Femur (tissue), 1 donor: ENCODE measurements around the gene RCN1.
A peak's percentile ranks its signal among the peaks of the same experiment; 100 is the strongest.
"Not testable (repeated sequence)": the region's sequence is repeated elsewhere in the genome, so short reads cannot be mapped to it uniquely, and the experiment has no call there.

ENCODE experiments used
- DNase-seq: peaks from one replicate; pipeline ENCODE4 v3.0.0-alpha.2; 2017

Gene RCN1

DNA sequence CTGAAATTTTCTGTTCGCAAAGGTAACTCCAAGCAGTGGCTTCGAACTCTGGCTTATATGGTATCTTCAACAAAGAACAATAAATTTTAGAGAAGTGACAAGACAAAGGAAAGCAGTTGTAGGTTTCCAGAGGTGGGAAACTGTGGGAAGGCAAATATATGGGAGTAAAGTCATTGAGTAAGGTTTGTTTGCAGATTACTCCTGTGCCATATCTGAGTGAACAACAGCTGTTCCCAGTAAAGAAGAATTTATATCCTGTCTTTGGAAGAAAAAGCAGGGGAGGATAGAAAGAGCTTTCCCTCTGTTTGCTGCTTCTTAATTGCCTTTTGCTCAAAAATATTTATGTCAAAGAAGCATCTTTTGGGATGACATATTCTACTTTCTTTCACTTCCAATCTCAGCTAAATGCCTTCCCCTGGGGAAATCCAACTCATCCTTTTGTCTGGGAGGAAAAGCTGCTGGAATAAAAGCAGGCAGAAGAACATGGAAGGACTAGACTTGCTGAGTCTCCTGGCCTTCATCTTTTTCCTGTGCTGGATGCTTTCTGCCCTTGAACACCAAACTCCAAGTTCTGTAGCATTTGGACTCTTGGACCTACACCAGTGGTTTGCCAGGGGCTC lies 10.4 kb upstream of the RCN1 start:
- DNase-seq = no peak

DNA sequence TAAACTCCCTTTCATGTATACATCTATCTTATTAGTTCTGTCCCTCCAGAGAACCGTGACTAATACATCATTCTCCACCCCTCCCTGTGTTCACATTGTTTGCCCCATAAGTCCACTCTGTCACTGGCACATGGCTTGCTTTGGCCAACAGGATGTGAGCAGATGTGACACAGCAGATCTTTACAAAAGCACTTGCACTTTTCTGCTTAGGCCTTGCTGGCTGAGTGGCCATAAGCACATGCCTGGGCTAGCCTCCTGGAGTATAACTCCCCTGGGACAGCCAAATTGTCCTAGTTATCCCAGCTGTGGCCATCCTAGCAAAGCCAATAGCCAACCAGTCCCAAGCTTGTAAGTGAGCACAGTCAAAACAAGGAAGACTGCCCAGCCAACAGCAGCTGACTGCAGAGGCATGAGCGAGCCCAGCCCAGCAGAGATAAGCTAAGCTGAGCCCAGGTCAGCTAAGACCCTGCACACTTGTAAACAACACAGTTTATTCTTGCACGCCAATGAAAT lies 9.7 kb upstream of the RCN1 start:
- no peak for DNase-seq

DNA sequence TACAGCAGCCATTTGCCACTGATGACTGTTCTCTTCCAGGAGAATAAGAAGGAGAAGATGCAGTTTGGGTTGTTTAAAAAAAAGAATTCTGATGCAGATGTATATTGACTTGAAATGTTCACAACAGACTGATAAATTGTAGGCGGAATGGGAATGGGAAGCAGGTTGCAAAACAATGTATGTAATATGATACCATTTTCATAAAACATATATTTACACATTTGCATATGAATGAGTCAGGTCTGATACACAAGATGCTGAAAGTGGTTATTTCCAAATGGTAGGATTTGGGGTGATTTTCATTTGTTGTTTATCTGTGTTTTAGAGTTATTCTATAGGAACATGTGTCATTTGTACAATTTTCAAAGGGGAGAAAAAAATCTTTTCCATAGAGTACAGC lies 9.0 kb upstream of the RCN1 start:
- no peak for DNase-seq

DNA sequence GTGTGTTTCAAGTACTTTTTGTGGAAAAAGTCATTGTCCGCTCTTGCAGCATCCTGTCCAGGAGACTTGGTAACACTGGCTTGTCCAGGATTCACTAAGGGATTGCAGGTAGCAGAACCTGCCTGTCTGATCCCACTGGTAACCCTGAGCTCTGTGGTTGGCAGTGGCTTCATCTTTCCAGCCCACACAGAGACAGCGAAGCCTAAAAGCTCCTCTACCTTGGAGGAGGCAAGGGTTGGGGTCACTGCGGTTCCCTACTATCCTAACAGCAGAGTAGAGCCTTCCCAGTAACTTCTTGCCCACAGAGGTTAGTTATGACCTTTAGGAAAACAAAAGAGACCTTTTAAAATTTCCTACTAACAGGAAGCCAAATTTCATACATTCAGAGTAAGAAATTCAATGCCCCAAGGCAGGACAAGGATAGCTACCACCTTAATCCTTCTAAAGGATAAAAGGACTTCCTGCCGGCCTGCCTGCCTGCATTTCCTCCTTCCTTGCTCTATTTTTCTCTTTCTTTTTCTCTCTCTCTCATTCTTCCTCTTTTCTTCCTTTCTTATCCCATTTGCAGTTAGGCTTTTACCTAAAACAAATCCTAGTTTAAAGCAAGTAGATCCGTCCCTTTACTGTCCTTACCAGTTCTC lies 8.4 kb upstream of the RCN1 start:
- DNase-seq = no peak

DNA sequence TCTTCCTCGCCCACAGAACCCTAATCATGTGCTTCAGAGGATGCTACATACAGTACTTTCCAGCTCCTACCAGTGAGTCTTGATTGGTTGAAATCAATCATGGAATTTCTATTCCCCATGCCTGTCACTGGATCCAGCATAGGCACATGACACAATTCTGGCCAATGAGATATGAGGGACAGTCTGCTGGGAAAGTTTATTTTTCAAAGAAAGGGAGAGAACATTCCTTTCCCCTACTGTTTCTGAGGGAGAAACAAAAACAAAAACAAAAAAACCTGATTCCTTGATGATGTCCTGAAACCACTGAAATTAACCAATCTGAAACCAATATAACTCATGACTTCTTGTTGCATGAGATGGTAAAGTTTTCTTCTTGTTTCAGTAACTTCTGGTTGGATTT lies 3.3 kb upstream of the RCN1 start:
- no peak for DNase-seq

DNA sequence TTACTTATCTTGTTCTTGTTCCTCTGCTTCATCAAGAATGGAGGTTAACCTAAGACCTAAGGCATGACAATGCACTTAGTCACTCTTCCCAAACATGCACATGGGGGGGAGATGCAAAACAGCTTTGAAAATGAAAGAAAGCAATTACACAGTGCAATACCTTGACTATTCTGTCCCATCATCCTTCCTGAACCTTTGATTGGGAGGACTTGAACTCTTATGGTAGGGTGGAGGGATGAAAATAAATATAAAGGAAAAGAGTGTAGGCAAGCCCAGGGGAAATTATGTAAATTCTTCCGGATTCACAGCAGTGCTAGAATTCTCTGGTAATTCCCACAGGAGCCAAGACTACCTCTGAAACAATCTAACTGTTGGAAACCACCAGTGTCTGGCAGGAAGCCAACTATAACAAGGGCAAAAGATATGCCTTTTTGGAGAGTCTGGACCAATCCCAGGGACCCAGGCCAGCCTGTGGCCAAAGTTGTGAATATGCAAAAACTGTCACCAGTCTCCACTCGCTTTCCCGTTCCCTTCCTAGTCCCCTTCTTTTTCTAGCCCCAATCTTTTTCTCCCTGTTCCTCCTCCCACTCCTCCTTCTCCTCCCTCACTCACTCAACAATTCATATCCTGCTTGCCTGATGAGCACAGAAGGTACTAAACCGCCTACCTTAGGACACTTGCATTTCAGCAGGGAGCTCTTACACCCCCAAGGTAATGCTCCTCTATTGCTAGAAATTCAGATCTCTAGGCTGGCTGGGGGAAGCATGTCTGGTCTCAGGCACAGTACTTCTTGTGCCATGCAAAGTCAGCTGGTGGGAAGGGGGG lies 2.5 kb upstream of the RCN1 start:
- peak; percentile 40 for DNase-seq

DNA sequence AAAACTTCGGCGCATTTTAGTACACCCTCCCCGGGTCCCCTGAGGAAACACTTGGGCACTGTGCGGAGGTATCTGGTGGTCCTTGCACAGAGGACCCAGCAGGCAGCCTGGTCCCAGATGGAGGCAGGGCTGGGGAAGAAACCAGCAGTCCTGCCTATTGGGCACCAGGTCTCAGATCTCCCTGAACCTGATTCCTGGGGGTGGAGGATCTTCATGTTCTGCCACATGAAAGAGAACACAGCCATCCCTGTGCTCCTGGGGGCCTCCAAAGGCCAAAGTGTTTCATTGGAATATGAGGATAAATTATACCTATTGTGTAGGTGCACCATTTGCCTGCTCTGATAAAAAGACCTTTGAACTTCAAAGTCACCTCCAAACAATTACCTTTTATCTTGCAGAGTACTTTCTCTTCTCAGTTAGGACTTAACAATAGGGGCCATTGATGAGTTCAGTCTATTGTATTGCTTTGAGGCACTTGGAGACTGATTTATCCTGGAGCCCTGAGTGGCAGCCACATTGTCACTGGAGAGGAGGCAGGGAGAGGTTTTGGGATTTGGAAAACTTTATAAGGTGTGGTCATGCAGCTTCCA lies 1.8 kb downstream of the RCN1 start:
- no peak for DNase-seq

DNA sequence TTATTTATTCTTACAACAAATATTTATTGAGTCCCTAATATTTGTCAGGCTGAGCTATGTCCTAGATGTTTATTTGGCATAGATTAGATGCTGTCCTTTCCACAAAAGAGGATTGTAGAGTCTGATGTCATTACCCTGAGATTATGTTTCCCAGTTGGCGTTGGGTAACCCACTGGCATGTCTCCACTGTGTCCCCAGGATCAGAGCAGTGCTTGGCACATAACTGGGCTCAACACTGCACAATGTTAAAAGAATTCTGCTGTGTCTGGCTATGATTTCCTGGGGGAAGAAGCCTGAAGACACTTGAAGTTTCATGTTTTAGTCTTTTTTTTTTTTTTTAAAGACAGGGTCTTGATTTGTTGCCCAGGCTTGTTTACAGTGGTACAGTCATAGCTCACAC lies 4.0 kb downstream of the RCN1 start:
- no peak for DNase-seq

DNA sequence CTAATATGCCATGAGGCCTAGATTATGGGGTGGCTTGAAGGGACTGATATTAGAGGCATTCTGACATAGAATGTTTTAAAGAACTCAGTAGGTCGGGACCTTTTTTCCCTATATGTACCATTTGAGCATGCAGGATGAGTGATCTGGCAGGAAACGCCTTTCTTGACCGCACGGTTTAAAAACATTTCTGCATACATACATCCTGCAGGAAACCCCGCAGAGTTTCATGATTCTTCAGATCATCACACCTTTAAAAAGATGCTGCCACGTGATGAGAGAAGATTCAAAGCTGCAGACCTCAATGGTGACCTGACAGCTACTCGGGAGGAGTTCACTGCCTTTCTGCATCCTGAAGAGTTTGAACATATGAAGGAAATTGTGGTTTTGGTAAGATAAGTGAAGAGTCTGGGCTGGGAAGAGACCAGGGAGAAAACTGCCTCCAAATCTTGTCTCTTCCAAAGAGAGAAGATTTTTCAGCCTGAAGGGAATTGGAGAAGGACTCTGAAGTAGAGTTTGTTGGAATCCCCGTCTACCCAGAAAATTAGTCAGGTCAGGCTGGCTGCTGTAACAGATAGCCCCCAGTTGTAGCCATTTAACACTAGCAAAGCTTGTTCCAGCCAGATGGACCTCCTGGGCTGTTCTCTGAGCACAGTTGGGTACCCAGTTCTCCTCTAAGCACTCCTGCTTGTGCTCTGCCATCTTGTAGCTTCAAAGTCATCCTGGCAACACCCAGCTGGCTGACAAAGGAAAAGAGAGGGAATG lies 7.4 kb downstream of the RCN1 start:
- no peak for DNase-seq

DNA sequence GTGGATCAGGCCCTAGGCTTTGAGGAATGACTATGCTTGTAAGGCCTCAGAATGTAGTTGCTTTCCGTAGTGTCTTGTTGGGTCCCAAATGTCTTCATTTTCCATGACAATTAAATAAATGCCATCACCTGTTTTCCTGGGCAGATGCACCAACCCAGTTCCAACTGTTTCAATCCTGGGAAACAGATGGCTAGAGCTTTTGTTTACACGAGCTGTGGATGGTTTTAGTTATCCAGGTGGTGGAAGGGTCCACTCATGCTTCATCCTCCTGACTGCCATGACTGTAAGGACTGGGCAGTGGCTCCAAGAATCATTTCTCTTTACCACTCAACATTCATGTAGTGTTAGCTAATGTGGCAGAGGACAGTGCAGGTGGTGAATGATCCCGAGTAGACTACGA lies 8.6 kb downstream of the RCN1 start:
- no peak for DNase-seq

DNA sequence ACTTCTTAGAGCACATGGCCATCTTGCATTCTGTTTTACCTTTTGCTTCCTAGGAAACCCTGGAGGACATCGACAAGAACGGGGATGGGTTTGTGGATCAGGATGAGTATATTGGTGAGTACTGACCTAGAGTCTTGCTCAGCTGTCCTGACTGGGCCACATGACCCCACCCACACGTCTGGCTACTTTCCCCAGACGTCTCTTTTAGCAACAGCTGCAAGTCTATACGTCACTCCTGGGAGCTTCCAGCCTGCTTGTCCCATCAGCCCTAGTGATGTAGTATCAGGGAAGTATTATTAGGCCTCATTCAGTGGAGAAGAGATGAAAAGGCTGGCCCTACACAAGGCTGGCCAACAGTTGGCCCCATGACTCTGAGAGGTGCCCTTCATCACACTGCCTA lies 9.6 kb downstream of the RCN1 start:
- DNase-seq = no peak

DNA sequence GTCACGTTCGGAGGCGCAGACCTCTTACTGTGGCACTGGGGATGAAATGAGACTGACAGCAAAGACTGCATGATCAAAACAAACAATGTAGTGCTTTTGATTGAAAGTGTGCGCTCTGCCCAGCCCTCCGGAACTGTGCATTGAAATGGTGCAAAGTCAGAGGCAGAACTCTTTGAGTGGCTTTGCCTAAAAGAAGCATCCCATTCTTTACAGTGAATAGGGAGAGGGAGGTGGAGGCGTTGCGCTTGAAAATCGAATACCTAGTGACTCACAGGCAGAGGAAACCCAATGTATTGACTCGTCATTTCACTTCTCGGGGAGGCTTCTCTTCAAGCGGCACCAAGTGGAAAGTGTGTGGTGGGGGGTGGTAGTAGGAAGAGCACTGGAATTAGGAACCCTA lies 10.9 kb downstream of the RCN1 start:
- DNase-seq = no peak

DNA sequence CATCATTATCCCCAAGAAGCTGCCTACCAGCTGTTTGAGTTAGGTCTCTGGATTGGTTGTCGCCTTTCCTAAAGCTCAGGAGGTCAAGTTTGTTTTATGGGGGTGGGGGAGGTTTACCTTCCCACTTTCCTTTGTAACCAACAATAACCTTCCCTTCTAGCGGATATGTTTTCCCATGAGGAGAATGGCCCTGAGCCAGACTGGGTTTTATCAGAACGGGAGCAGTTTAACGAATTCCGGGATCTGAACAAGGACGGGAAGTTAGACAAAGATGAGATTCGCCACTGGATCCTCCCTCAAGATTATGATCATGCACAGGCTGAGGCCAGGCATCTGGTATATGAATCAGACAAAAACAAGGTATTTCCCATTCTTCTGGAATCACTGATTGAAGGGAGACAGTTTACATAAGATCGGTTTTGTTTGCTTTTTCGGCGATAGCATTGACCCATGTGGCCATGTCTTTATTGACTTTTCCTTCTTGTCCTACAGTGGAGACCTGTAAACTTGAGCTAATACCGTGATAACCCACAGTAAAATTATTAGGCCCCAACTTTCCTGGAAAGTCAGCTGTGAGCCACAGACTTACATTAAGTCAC lies 12.3 kb downstream of the RCN1 start:
- not testable (repeated sequence) for DNase-seq

DNA sequence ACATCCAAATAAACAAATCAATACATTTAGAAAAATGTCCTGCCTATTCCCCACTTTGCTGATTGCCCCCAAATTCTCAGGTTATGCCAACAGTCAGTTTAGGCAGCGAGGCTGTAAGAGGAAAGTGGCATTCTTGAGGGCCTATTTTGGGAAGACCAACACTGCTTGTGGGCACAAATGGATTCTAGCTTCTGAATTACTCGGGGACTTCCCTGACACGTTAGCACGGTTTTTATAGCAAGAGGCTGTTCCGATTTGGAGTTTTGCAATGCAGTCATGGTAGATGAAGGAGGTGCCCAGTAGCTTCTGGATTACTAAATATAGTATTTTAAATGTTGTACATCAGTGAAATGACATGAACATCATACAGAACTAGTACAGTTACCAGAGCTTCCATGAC lies 13.1 kb downstream of the RCN1 start:
- no peak for DNase-seq

DNA sequence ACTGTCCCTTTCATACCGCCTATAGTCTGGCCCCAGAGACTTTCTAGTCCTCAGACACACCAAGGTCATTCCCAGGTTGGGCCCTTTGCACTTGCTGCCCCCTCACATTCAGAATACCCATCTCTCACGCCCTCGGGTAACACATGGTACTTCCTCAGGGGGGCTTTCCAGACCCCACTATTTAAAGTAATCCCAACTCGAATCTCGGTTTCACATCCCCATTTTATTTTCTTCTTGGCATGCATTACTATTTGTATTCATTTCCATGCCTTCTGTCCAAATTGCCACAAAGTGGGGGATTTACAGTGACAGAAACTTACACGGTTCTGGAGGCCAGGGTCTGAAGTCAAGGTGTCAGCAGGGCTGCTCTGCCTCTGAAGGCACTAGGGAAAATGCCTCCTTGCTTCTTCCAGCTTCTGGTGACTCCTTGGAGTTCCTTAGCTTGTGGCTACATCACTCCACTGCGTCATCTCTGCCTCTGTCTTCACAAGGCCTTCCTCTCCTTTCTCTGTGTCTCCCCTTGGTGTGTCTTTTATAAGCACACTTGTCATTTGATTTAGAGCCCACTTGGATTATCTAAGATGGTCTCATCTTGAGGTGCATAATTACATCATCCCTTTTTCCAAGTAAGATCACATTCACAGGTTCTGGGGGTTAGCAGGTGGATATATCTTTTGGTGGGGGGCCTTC lies 15.1 kb downstream of the RCN1 start:
- DNase-seq = no peak

DNA sequence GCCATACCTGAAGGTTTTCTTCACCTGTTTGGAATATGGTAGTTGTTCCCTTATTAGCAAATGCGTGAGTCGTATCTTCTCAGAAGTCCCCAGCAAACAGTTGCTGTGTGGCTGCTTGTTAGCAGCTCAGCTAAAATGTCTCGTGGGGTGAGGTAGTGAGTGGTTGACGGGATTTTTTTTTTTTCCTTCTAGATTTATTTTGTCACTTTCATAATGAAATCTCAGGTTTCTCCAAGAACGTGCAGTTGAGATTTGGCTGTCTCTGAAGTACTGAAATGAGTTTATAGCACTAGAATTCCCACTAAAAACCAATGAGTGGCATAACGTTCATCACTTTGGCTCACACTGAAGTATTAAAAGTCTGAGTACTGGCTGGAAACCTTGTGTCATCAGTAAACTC lies 16.8 kb downstream of the RCN1 start:
- no peak for DNase-seq

DNA sequence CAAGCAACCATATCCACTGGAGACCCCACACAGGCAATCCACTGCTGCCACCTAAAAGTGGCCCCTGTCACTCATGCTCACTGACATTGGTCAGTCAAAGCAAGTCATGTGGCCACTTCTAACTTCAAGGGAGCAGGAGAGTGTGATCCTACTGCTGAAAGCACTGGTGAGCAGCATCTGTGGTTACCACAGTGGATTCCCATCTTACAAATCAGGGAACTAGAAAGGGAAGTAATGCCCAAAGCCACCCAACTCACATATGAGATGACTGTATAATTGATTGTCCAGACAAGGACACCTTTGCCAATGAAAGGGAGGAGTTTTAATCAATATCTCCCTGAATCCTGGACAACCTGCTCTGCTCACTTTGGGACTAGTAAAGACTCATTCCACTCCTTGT lies 17.7 kb downstream of the RCN1 start:
- DNase-seq = no peak

DNA sequence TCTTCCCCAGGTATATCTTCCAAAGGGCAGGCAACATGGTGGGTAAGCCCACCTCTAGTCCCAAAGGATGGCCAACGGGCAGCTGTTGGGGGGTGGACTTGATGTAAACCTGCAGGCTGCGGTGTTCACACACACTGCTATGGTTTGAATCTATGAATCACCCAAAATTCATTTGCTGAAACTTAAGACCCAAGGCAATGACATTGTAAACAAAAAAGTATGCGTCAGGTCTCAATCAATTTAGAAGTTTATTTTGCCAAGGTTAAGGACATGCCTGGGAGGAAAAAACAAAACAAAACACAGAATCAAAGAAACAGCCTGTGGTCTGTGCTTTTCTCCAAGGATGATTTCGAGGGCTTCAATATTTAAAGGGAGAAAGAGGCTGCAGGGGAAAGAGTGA lies 18.3 kb downstream of the RCN1 start:
- no peak for DNase-seq

DNA sequence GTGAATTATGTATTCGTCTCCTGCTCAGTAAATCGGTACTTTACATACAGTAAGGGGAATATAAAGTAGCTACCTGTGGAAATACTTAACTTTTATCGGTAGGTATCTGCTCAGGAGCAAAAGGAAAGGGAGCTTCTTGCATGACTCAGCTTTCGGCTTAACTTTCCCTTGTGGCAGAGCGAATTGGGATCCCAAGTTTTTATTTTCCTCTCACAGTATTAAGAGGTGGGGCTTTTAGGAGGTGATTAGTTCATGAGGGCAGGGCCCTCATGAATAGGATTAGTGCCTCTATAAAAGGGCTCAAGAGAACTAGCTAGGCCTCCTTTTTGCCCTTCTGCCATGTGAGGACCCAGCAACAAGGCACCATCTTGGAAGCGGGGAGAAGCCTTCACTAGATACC lies 18.7 kb downstream of the RCN1 start:
- DNase-seq = no peak

DNA sequence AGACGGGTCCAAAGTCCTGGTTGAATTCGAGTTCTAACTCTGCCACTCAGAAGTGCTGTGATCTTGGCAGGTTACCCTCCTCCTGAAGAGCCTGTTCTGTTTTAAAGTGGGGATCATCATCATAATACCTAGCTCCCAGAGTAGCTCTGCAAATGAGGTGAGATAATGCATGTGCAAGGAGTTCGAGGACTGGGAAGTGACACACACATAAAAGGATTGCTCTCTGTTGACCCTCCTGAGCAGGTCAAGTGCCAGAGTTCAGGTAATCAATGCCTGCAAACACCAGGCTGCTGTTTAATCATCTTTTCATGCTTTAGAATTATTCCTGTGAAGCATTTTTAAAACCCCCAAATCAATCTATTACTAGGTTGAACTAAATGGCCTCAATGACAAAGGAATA lies 19.9 kb downstream of the RCN1 start:
- DNase-seq = no peak

DNA sequence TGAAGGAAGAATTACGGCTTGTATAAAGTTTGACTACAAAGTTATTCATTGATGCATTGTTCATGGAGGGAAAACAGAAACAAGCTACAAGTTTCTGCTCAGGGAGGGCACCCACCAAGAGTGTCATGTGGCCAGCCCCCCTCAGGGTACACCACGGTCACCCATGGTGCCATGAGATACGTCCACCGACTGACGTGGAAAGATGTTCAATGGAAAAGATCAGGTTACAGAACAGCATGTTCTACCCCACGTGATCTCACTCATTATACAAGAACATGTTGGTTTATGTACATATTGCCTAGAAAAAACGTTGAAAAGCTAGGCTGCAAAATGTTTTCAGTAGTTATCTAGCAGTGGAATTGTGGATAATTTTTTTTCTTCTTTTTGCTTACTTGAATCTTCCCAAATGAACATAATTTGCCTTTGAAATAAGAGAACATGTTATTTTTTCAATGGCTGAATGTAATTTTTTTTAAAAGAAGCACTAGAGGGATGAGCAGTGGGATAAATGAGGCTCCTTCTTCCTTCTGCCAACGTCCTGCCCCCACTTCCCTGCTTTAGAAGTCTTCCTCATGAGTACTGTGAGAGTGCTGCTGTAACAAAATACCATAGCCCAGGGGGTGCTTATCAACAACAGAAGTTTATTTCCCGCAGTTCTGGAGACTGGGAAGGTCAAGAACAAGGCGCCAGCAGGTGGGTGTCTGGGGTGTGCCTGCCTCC lies 22.5 kb downstream of the RCN1 start:
- DNase-seq = no peak

DNA sequence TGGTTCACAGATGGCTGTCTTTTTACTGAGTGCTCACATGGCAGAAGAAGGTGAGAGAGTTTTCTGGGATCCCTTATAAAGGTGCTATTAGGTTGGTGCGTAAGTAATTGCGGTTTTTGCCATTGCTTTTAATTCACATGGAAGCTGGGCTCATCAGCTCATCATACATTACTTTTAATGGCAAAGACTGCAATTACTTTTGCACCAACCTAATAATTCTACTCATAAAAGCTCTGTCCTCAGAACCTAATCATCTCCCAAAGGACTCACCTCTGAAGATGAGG lies 23.0 kb downstream of the RCN1 start:
- no peak for DNase-seq
